OCI-LY3 (cell line): ENCODE data around the gene INS.

Experiments used
- H2AFZ ChIP-seq: fragments of 200-600, 300-600 bp; shearing (Covaris generic); 2 replicates; pipeline ENCODE4 v1.6.0; 2014; ENCODE audit warnings: antibody characterized with exemption, low read depth, low read length
- H3K27ac ChIP-seq: fragments of 200-600, 300-600 bp; sonication (generic); 2 replicates; pipeline ENCODE4 v1.5.1; 2014; ENCODE audit warnings: mild to moderate bottlenecking, low read length, moderate library complexity, mixed read lengths
- H3K27me3 ChIP-seq: fragments of 200-600, 300-600 bp; sonication (generic); 2 replicates; pipeline ENCODE4 v1.6.1; 2014; ENCODE audit warnings: low read depth, low read length, mixed read lengths
- H3K36me3 ChIP-seq: fragments of 200-600, 300-600 bp; sonication (generic); replicated peaks from 2 replicates; pipeline ENCODE3; 2014; ENCODE audit warnings: low read depth, low read length, mixed read lengths
- H3K4me1 ChIP-seq: fragments of 300-600, 200-600 bp; sonication (generic); 2 replicates; pipeline ENCODE4 v1.6.1; 2014; ENCODE audit warnings: low read length, mixed read lengths
- H3K4me2 ChIP-seq: fragments of 200-600, 300-600 bp; sonication (generic); 2 replicates; pipeline ENCODE4 v1.6.1; 2014; ENCODE audit warnings: low read length, mixed read lengths
- H3K4me3 ChIP-seq: fragments of 300-600, 200-600 bp; sonication (generic); 2 replicates; pipeline ENCODE4 v1.5.1; 2014; ENCODE audit warnings: antibody characterized with exemption, mild to moderate bottlenecking, low read length, moderate library complexity
- H3K79me2 ChIP-seq: fragments of 300-600, 200-600 bp; shearing (Covaris generic); 2 replicates; pipeline ENCODE4 v1.6.1; 2014; ENCODE audit warnings: mild to moderate bottlenecking, low read length, mixed read lengths
- H3K9ac ChIP-seq: fragments of 300-600, 200-600 bp; shearing (Covaris generic); 2 replicates; pipeline ENCODE4 v1.6.0; 2014; ENCODE audit warnings: mild to moderate bottlenecking, low read length, moderate library complexity
- H3K9me3 ChIP-seq: fragments of 200-600, 300-600 bp; shearing (Covaris generic); 2 replicates; pipeline ENCODE4 v1.6.1; 2014; ENCODE audit warnings: low read length, mixed read lengths; ENCODE audit not compliant: insufficient read depth
- H4K20me1 ChIP-seq: fragments of 200-600, 300-600 bp; sonication (generic); 2 replicates; pipeline ENCODE4 v1.6.1; 2016; ENCODE audit warnings: low read length, mixed read lengths; ENCODE audit not compliant: insufficient read depth
- CTCF ChIP-seq: fragments of 200-600, 300-600 bp; sonication (generic); IDR thresholded peaks from 2 replicates; pipeline ENCODE4 v1.5.1; 2014; ENCODE audit warnings: antibody characterized with exemption, low read length, low read depth
- EZH2phosphoT487 ChIP-seq: fragments of 200-600 bp; shearing (Covaris generic); IDR thresholded peaks from 2 replicates; pipeline ENCODE4 v1.6.1; 2018; ENCODE audit warnings: antibody characterized with exemption, mixed run types, low read depth

INS gene

GRCh38 chr11:2147391-2147790 is 13.6 kb downstream of the INS start:
- Histone ChIP-seq H3K9ac (no peak overlapping the region), H3K36me3 (no peaks in the 10 kb centered on the region), H3K79me2 (no peaks in the 10 kb centered on the region), H3K4me1 (peaks cover 28% of the 10 kb centered on the region), H4K20me1 (no peaks in the 10 kb centered on the region), H3K27ac (no peak overlapping the region), H3K4me3 (no peak overlapping the region), H3K27me3 (peaks cover 77% of the 10 kb centered on the region), H2AFZ (no peak overlapping the region), H3K4me2 (no peak overlapping the region), H3K9me3 (no peaks in the 10 kb centered on the region)
- TF ChIP-seq CTCF (no peak), EZH2phosphoT487 (no peak)

GRCh38 chr11:2146051-2146450 is 15.0 kb downstream of the INS start:
- Histone ChIP-seq H3K4me3 (no peak overlapping the region), H3K4me2 (no peak overlapping the region), H3K4me1 (peaks cover 38% of the 10 kb centered on the region), H2AFZ (no peak overlapping the region), H3K27me3 (peaks cover 89% of the 10 kb centered on the region), H3K9me3 (no peaks in the 10 kb centered on the region), H3K79me2 (no peaks in the 10 kb centered on the region), H3K27ac (no peak overlapping the region), H3K36me3 (no peaks in the 10 kb centered on the region), H4K20me1 (no peaks in the 10 kb centered on the region), H3K9ac (no peak overlapping the region)
- no peak for TF ChIP-seq CTCF
- no peak for TF ChIP-seq EZH2phosphoT487

GRCh38 chr11:2144544-2145248 is 16.3 kb downstream of the INS start:
- H3K9ac ChIP-seq = no peak overlapping the region
- H3K4me2 ChIP-seq = peak overlapping the region; percentile 52
- H3K36me3 ChIP-seq = no peaks in the 10 kb centered on the region
- H2AFZ ChIP-seq = no peak overlapping the region
- H3K79me2 ChIP-seq = no peaks in the 10 kb centered on the region
- TF ChIP-seq EZH2phosphoT487 (no peak), CTCF (no peak)
- peaks cover 39% of the 10 kb centered on the region for H3K4me1 ChIP-seq
- H3K27ac ChIP-seq = no peak overlapping the region
- peak overlapping the region; percentile 67 for H3K4me3 ChIP-seq
- no peaks in the 10 kb centered on the region for H4K20me1 ChIP-seq
- peaks cover 78% of the 10 kb centered on the region for H3K27me3 ChIP-seq
- H3K9me3 ChIP-seq = no peaks in the 10 kb centered on the region

GRCh38 chr11:2143799-2144543 is 17.0 kb downstream of the INS start:
- Histone ChIP-seq H3K4me1 (peaks cover 39% of the 10 kb centered on the region), H3K27me3 (peaks cover 71% of the 10 kb centered on the region), H3K9ac (peak overlapping the region; percentile 16; the same call in 1 of the 2 replicates), H3K9me3 (no peaks in the 10 kb centered on the region), H3K4me2 (peak overlapping the region; percentile 52), H3K27ac (no peak overlapping the region), H4K20me1 (no peaks in the 10 kb centered on the region), H3K79me2 (no peaks in the 10 kb centered on the region), H2AFZ (no peak overlapping the region), H3K4me3 (peak overlapping the region; percentile 67), H3K36me3 (no peaks in the 10 kb centered on the region)
- TF ChIP-seq CTCF (peak; percentile 30; the same call in 1 of the 2 replicates), EZH2phosphoT487 (no peak)
